HepG2 (cell line): ENCODE data around the gene HSDL1.

Source experiments
- CBX2 ChIP-seq, 2 experiments: fragments of 200-600 bp in 1 of 2; sonication (generic); formaldehyde crosslinking in 1 of 2; IDR thresholded peaks; 2 replicates each; pipeline versions ENCODE4 v1.7.0 to v1.8.1; 2018 to 2022; ENCODE audit warnings: low read depth in 2 of 2, low read length in 1 of 2, mild to moderate bottlenecking in 1 of 2, missing genetic modification reagents in 1 of 2
- CREB3 ChIP-seq: sonication (generic); formaldehyde crosslinking; IDR thresholded peaks from 2 replicates; pipeline ENCODE4 v1.5.0; 2020; ENCODE audit warnings: missing genetic modification reagents
- POLR2AphosphoS5 ChIP-seq: IDR thresholded peaks from 2 replicates; pipeline ENCODE4 v1.6.1; 2012; ENCODE audit warnings: low read depth, low read length
- THAP7 ChIP-seq: sonication (generic); formaldehyde crosslinking; IDR thresholded peaks from 2 replicates; pipeline ENCODE4 v1.8.1; 2023; ENCODE audit warnings: mild to moderate bottlenecking, missing genetic modification reagents
- YY1 ChIP-seq: IDR thresholded peaks from 2 replicates; pipeline ENCODE4 v1.6.1; 2011; ENCODE audit warnings: low read length, low read depth, moderate library complexity, mild to moderate bottlenecking; ENCODE audit not compliant: insufficient read depth, insufficient replicate concordance
- ZBTB38 ChIP-seq: sonication (generic); formaldehyde crosslinking; IDR thresholded peaks from 2 replicates; pipeline ENCODE4 v1.5.1; 2020; ENCODE audit warnings: mild to moderate bottlenecking, missing genetic modification reagents
- TF ChIP-seq, protein P1 (sequence below): sonication (generic); formaldehyde crosslinking; IDR thresholded peaks from 2 replicates; pipeline ENCODE4 v1.5.0; 2020; ENCODE audit warnings: mild to moderate bottlenecking, missing genetic modification reagents, moderate library complexity

- TF ChIP-seq, protein P1, sequence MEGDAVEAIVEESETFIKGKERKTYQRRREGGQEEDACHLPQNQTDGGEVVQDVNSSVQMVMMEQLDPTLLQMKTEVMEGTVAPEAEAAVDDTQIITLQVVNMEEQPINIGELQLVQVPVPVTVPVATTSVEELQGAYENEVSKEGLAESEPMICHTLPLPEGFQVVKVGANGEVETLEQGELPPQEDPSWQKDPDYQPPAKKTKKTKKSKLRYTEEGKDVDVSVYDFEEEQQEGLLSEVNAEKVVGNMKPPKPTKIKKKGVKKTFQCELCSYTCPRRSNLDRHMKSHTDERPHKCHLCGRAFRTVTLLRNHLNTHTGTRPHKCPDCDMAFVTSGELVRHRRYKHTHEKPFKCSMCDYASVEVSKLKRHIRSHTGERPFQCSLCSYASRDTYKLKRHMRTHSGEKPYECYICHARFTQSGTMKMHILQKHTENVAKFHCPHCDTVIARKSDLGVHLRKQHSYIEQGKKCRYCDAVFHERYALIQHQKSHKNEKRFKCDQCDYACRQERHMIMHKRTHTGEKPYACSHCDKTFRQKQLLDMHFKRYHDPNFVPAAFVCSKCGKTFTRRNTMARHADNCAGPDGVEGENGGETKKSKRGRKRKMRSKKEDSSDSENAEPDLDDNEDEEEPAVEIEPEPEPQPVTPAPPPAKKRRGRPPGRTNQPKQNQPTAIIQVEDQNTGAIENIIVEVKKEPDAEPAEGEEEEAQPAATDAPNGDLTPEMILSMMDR: no peak
- TF ChIP-seq CBX2 (IDR thresholded peaks at IDR 0.05; ENCODE audit: low read depth, low read length): no peak
- no peak for TF ChIP-seq CBX2 (CRISPR knock-in tag; IDR thresholded peaks at IDR 0.05; ENCODE audit: low read depth)
- TF ChIP-seq YY1: no peak
- TF ChIP-seq CREB3: no peak
- TF ChIP-seq ZBTB38 (CRISPR knock-in tag): no peak
- TF ChIP-seq THAP7 (CRISPR knock-in tag): no peak
- TF ChIP-seq POLR2AphosphoS5: no peak
These were observed 58.0 kb downstream of the HSDL1 start for GRCh38 chr16:84087001-84087400.
